Ishikawa (cell line): Measurements from ENCODE around the gene ASTN2.

ENCODE experiments used
- EGR1 ChIP-seq: IDR thresholded peaks from 2 replicates; pipeline ENCODE4 v1.6.1; 2012
- EP300 ChIP-seq: IDR thresholded peaks from 2 replicates; pipeline ENCODE4 v1.6.1; 2012; ENCODE audit warnings: borderline replicate concordance
- FOXM1 ChIP-seq: IDR thresholded peaks from 2 replicates; pipeline ENCODE4 v1.6.1; 2012; ENCODE audit warnings: low read depth, borderline replicate concordance
- MAX ChIP-seq: IDR thresholded peaks from 2 replicates; pipeline ENCODE4 v1.6.1; 2012
- NFIC ChIP-seq: IDR thresholded peaks from 2 replicates; pipeline ENCODE4 v1.6.1; 2012
- RAD21 ChIP-seq: IDR thresholded peaks from 2 replicates; pipeline ENCODE4 v1.6.1; 2012; ENCODE audit warnings: low read depth
- TAF1 ChIP-seq: IDR thresholded peaks from 2 replicates; pipeline ENCODE4 v1.6.1; 2012; ENCODE audit warnings: low read depth, mild to moderate bottlenecking
- TCF12 ChIP-seq: IDR thresholded peaks from 2 replicates; pipeline ENCODE4 v1.6.1; 2012; ENCODE audit warnings: low read depth
- USF1 ChIP-seq: IDR thresholded peaks from 2 replicates; pipeline ENCODE4 v1.6.1; 2012
- YY1 ChIP-seq: IDR thresholded peaks from 2 replicates; pipeline ENCODE4 v1.6.1; 2012; ENCODE audit warnings: low read depth
- ZBTB7A ChIP-seq: IDR thresholded peaks from 2 replicates; pipeline ENCODE4 v1.6.1; 2012; ENCODE audit warnings: low read depth

GRCh38 chr9:117043159-117043558 lies 371.7 kb downstream of the ASTN2 start:
- TF ChIP-seq EP300, result no peak
- TF ChIP-seq ZBTB7A, result no peak
- no peak for TF ChIP-seq MAX
- TF ChIP-seq TAF1, result no peak
- TF ChIP-seq USF1, result no peak
- TF ChIP-seq NFIC, result no peak
- TF ChIP-seq RAD21, result no peak
- TF ChIP-seq FOXM1, result no peak
- TF ChIP-seq TCF12, result no peak
- TF ChIP-seq EGR1, result no peak
- TF ChIP-seq YY1, result no peak
